Measurements from ENCODE around the gene TLX3. TPM values are rescaled to one million over a fixed set of nuclear protein-coding genes. Genes with fewer than 3 reads are reported as not detected.
"Not testable (repeated sequence)": the region's sequence is repeated elsewhere in the genome, so short reads cannot be mapped to it uniquely, and the experiment has no call there.

The TLX3 gene
- total RNA-seq, 4 donors from 2014 or later: not detected

DNA sequence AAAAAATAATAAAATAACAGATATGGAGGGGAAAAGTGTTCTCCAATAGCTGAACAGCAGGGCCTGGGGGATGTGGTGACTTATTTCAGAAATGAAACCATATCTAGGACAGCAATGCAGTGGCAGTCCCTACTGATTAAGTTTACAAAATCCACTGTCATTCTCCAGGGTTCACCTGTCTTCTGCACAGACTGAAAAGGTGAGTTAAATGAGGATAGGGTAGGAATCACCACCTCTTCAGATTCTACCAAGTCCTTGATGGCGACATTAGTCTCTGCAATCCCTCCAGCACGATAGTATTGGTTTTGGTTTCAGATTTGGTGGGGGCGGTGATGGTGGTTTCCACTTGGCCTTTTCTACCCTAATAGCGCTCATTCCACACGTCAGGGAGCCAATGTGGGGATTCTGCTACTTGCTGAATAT lies 46.3 kb downstream of the TLX3 start:
- WGBS: 90% methylated on average over 5 of the region's 5 CpGs
- no peak for DNase-seq (ENCODE audit: extremely low spot score)
- Histone ChIP-seq H3K27me3 (no peaks in the 10 kb centered on the region), H3K4me3 (no peak overlapping the region), H3K9me3 (no peaks in the 10 kb centered on the region), H3K27ac (replicated peaks in 1 of 4) (no peak overlapping the region), H3K36me3 (no peaks in the 10 kb centered on the region), H3K4me1 (no peaks in the 10 kb centered on the region)
- intact Hi-C loops (cut with DNase I): no loop called here
- TF ChIP-seq POLR2A (IDR thresholded peaks at IDR 0.05; ENCODE audit: low read depth) (no peak), EP300 (IDR thresholded peaks at IDR 0.05) (no peak)

DNA sequence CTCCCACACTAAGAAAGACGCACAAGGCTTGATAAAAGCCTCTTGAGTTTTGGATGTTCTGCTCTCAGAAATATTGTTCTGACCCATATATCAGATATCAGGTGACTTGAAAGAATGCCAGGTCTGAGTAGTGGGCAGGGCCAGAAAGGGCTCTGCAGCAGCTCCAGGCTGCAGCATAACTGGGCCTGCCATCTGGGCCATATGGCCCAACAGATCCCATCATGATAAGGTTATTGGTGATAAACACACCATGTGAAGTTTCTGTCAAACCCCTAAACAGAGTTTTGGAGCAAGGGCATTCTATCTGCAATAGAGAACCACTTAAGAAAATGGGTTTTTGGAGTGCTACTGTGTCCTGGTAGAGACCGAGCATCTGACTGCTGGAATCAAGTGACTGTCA lies 48.8 kb downstream of the TLX3 start:
- intact Hi-C loops (cut with DNase I): no loop called here
- TF ChIP-seq POLR2A (IDR thresholded peaks at IDR 0.05; ENCODE audit: low read depth) (no peak), POLR2AphosphoS5 (IDR thresholded peaks at IDR 0.05) (no peak), EP300 (IDR thresholded peaks at IDR 0.05) (no peak)
- TF ChIP-seq, protein P1, sequence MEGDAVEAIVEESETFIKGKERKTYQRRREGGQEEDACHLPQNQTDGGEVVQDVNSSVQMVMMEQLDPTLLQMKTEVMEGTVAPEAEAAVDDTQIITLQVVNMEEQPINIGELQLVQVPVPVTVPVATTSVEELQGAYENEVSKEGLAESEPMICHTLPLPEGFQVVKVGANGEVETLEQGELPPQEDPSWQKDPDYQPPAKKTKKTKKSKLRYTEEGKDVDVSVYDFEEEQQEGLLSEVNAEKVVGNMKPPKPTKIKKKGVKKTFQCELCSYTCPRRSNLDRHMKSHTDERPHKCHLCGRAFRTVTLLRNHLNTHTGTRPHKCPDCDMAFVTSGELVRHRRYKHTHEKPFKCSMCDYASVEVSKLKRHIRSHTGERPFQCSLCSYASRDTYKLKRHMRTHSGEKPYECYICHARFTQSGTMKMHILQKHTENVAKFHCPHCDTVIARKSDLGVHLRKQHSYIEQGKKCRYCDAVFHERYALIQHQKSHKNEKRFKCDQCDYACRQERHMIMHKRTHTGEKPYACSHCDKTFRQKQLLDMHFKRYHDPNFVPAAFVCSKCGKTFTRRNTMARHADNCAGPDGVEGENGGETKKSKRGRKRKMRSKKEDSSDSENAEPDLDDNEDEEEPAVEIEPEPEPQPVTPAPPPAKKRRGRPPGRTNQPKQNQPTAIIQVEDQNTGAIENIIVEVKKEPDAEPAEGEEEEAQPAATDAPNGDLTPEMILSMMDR (IDR thresholded peaks at IDR 0.05): no peak
- Histone ChIP-seq H3K4me1 (no peaks in the 10 kb centered on the region), H3K9me3 (no peaks in the 10 kb centered on the region), H3K36me3 (no peaks in the 10 kb centered on the region), H3K4me3 (no peak overlapping the region), H3K27me3 (no peaks in the 10 kb centered on the region), H3K27ac (replicated peaks in 1 of 4) (no peak overlapping the region)
- DNase-seq (ENCODE audit: extremely low spot score): no peak
- 100% methylated on average over 2 of the region's 2 CpGs for WGBS

DNA sequence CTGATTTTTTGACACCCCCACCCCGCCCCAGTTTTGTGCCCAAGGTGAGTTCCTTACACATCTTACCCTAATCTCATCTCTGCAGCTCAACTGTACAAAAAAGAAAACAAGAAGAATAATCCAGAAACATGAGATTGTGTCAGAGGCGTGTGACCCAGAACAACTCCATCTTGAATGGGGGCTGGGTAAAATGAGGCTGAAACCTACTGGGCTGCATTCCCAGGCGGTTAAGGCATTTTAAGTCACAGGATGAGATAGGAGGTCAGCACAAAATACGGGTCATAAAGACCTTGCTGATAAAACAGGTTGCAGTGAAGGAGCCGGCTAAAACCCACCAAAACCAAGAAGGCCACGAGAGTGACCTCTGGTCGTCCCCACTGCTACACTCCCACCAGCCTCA lies 52.1 kb downstream of the TLX3 start:
- H3K27ac ChIP-seq (replicated peaks in 1 of 4); H3K27me3 ChIP-seq; H3K36me3 ChIP-seq; H3K9me3 ChIP-seq; H3K4me1 ChIP-seq; DNase-seq (ENCODE audit: extremely low spot score); H3K4me3 ChIP-seq; intact Hi-C loops (cut with DNase I): not testable (repeated sequence)
- WGBS: 91% methylated on average over 7 of the region's 7 CpGs

Small RNAs within 50 kb of the gene (small RNA-seq; reads per million reads assigned to genes)
- gene AC091980.1 (0 reads per million in 3 donors), gene RN7SL339P (0 reads per million in 3 donors)

Other genes starting within 250 kb of the TLX3 start
- gene NPM1, start 78.6 kb downstream of the TLX3 start, total RNA-seq: 100 to 1,000 TPM; 388 to 648 (median 553) TPM
- gene FGF18, start 110.4 kb downstream of the TLX3 start, total RNA-seq: under 1 TPM in 3 of 4 donors, not detected in 1; 0.66 to 0.91 (median 0.86) TPM

Measured in esophagus muscularis mucosa (tissue), 4 donors.